PFSK-1 (cell line): ENCODE results near the gene CCL8.

Source experiments
- POLR2AphosphoS5 ChIP-seq: IDR thresholded peaks from 2 replicates; pipeline ENCODE4 v1.6.1; 2012; ENCODE audit warnings: low read depth, mild to moderate bottlenecking, control low read depth, low read length, moderate library complexity
- SIN3A ChIP-seq: IDR thresholded peaks from 2 replicates; pipeline ENCODE4 v1.6.1; 2012; ENCODE audit warnings: mild to moderate bottlenecking, low read length, moderate library complexity, borderline replicate concordance; ENCODE audit not compliant: insufficient read depth
- TAF1 ChIP-seq: IDR thresholded peaks from 2 replicates; pipeline ENCODE4 v1.6.1; 2012; ENCODE audit warnings: low read length, control low read depth, borderline replicate concordance; ENCODE audit not compliant: insufficient read depth
- TF ChIP-seq, protein P1 (sequence below), 2 experiments: IDR thresholded peaks; 2 replicates each; pipeline versions ENCODE4 v1.6.1 to v1.8.0; 2011 to 2012; ENCODE audit warnings: low read depth in 2 of 2, low read length in 2 of 2, control low read depth in 1 of 2, inconsistent platforms in 1 of 2, mild to moderate bottlenecking in 1 of 2, moderate library complexity in 1 of 2; ENCODE audit not compliant: insufficient read depth in 1 of 2

DNA sequence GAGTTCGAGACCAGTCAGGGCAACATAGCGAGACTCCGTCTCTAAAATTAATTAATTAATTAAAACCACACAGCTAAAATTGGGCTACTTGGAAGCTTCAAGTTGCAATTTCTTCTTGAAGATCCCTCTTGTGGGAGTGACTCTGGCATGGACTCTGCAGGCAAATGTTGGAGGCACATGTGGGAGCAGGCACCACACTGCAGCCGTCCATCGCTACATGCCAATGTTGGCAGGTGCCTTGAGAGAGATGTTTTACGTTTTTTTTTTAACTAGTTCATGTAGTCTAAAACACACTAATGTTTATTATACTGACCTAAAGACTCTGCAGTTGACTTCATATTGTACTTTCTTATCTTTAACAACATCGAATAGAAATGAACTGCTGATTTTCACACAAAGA, 7.9 kb upstream of the CCL8 start:
- TF ChIP-seq POLR2AphosphoS5 (no peak), TAF1 (no peak), SIN3A (no peak)
- TF ChIP-seq, protein P1, sequence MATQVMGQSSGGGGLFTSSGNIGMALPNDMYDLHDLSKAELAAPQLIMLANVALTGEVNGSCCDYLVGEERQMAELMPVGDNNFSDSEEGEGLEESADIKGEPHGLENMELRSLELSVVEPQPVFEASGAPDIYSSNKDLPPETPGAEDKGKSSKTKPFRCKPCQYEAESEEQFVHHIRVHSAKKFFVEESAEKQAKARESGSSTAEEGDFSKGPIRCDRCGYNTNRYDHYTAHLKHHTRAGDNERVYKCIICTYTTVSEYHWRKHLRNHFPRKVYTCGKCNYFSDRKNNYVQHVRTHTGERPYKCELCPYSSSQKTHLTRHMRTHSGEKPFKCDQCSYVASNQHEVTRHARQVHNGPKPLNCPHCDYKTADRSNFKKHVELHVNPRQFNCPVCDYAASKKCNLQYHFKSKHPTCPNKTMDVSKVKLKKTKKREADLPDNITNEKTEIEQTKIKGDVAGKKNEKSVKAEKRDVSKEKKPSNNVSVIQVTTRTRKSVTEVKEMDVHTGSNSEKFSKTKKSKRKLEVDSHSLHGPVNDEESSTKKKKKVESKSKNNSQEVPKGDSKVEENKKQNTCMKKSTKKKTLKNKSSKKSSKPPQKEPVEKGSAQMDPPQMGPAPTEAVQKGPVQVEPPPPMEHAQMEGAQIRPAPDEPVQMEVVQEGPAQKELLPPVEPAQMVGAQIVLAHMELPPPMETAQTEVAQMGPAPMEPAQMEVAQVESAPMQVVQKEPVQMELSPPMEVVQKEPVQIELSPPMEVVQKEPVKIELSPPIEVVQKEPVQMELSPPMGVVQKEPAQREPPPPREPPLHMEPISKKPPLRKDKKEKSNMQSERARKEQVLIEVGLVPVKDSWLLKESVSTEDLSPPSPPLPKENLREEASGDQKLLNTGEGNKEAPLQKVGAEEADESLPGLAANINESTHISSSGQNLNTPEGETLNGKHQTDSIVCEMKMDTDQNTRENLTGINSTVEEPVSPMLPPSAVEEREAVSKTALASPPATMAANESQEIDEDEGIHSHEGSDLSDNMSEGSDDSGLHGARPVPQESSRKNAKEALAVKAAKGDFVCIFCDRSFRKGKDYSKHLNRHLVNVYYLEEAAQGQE (IDR thresholded peaks at IDR 0.05; ENCODE audit: insufficient read depth in 1 of 2, low read depth in 2 of 2, low read length in 2 of 2): no peak
